Activated B cell treated with CpG ODN at 0.5 μM for 24 hours (primary cell): Measurements from ENCODE around the gene P4HA1. TPM values are rescaled to one million over a fixed set of nuclear protein-coding genes. Genes with fewer than 3 reads are reported as not detected.
"Not testable (repeated sequence)": the region's sequence is repeated elsewhere in the genome, so short reads cannot be mapped to it uniquely, and the experiment has no call there.

Experiments
- ATAC-seq: fragments of 200-7000 bp; cut with Tn5 transposase; one replicate; pipeline ENCODE4 v1.10.0; 2021; ENCODE audit warnings: low read depth, mild to moderate bottlenecking, moderate library complexity
- CTCF ChIA-PET: fragments of 350-600 bp; sonication (Branson Sonifier 250); formaldehyde crosslinking; loops from one replicate; lab custom pipeline; 2021; ENCODE audit warnings: antibody characterized with exemption; lab: Charles Lee
- POLR2A ChIA-PET: fragments of 350-600 bp; sonication (Branson Sonifier 250); formaldehyde crosslinking; loops from one replicate; lab custom pipeline; 2021; ENCODE audit warnings: antibody characterized with exemption; lab: Charles Lee
- DNase-seq: peaks from one replicate; pipeline ENCODE4 v3.0.0; 2022
- H3K27ac Mint-ChIP-seq: one replicate; pipeline ENCODE4 v1.8.0; 2020; ENCODE audit warnings: mixed read lengths
- H3K27me3 Mint-ChIP-seq: one replicate; pipeline ENCODE4 v1.8.0; 2021; ENCODE audit warnings: mixed read lengths
- H3K36me3 Mint-ChIP-seq: one replicate; pipeline ENCODE4 v1.8.0; 2021; ENCODE audit warnings: low read depth, mixed read lengths
- H3K4me1 Mint-ChIP-seq: one replicate; pipeline ENCODE4 v1.8.0; 2021; ENCODE audit warnings: mixed read lengths
- H3K4me3 Mint-ChIP-seq: one replicate; pipeline ENCODE4 v1.8.0; 2020; ENCODE audit warnings: mild to moderate bottlenecking, mixed read lengths
- H3K9me3 Mint-ChIP-seq: one replicate; pipeline ENCODE4 v1.8.0; 2020; ENCODE audit warnings: mixed read lengths
- intact Hi-C: fragments of 100-400 bp; cut with micrococcal nuclease; formaldehyde crosslinking; loops from one replicate; pipeline ENCODE4 v1.15.1; 2024
- total RNA-seq: library from RNA; stranded (reverse); gene quantifications from 2 replicates; pipeline ENCODE4 v1.2.3, GENCODE V29; 2022
- TF ChIP-seq, protein P1 (sequence below): fragments of 200-600 bp; IDR thresholded peaks from one replicate; pipeline ENCODE4 v1.8.0; 2022; ENCODE audit warnings: antibody characterized with exemption, mild to moderate bottlenecking

Gene P4HA1
- total RNA-seq, 1 donor from 2014 or later: 19.8 TPM

DNA sequence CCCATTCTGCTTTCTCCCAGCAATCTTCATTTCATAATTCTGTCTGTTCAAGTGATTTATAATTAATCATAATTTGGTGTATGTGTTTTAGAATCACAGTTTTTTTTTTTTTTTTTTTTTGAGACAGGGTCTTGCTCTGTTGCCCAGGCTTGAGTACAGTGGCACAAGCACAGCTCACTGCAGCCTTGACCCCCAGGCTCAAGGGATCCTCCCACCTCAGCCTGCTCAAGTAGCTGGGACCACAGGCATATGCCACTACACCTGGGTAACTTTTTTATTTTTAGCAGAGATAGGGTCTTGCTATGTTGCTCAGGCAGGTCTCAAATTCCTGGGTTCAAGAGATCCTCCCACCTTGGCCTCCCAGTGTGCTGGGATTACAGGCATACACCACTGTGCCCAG, 92.8 kb downstream of the P4HA1 start:
- CTCF ChIA-PET: no interaction called here

GRCh38 chr10:73000973-73001372, 95.7 kb downstream of the P4HA1 start:
- POLR2A ChIA-PET: interaction anchor here (0.7 kb wide), 1 partner anchor 44 kb away, joined by 3 read pairs; no protein-coding TSS in a partner anchor
- no peaks in the 10 kb centered on the region for H3K4me1 Mint-ChIP-seq
- intact Hi-C loops: no loop called here
- peaks cover 4% of the 10 kb centered on the region for H3K9me3 Mint-ChIP-seq
- H3K27ac Mint-ChIP-seq: no peak overlapping the region
- DNase-seq: no peak
- H3K4me3 Mint-ChIP-seq: no peak overlapping the region
- TF ChIP-seq, protein P1, sequence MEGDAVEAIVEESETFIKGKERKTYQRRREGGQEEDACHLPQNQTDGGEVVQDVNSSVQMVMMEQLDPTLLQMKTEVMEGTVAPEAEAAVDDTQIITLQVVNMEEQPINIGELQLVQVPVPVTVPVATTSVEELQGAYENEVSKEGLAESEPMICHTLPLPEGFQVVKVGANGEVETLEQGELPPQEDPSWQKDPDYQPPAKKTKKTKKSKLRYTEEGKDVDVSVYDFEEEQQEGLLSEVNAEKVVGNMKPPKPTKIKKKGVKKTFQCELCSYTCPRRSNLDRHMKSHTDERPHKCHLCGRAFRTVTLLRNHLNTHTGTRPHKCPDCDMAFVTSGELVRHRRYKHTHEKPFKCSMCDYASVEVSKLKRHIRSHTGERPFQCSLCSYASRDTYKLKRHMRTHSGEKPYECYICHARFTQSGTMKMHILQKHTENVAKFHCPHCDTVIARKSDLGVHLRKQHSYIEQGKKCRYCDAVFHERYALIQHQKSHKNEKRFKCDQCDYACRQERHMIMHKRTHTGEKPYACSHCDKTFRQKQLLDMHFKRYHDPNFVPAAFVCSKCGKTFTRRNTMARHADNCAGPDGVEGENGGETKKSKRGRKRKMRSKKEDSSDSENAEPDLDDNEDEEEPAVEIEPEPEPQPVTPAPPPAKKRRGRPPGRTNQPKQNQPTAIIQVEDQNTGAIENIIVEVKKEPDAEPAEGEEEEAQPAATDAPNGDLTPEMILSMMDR: no peak
- H3K27me3 Mint-ChIP-seq: no peaks in the 10 kb centered on the region
- CTCF ChIA-PET: no interaction called here
- peaks cover 27% of the 10 kb centered on the region for H3K36me3 Mint-ChIP-seq
- no peak for ATAC-seq

More for the DNA sequence above, 92.8 kb downstream of the P4HA1 start:
- Mint-ChIP-seq H3K27me3 (no peaks in the 10 kb centered on the region), H3K27ac (no peak overlapping the region), H3K9me3 (no peaks in the 10 kb centered on the region), H3K36me3 (peaks cover 49% of the 10 kb centered on the region), H3K4me3 (no peak overlapping the region), H3K4me1 (no peaks in the 10 kb centered on the region)
- intact Hi-C loops: no loop called here
- ATAC-seq: no peak
- no peak for DNase-seq
- POLR2A ChIA-PET: no interaction called here
- TF ChIP-seq, protein P1: no peak

- no peak for ATAC-seq
- no peaks in the 10 kb centered on the region for H3K27me3 Mint-ChIP-seq
- TF ChIP-seq, protein P1: no peak
- H3K4me3 Mint-ChIP-seq: no peak overlapping the region
- intact Hi-C loops: no loop called here
- H3K9me3 Mint-ChIP-seq: peaks cover 6% of the 10 kb centered on the region
- DNase-seq: no peak
- H3K27ac Mint-ChIP-seq: no peak overlapping the region
- POLR2A ChIA-PET: interaction anchor here (0.6 kb wide), 1 partner anchor 175 kb away, joined by 7 read pairs; no protein-coding TSS in a partner anchor
- H3K36me3 Mint-ChIP-seq: peaks cover 27% of the 10 kb centered on the region
- no peaks in the 10 kb centered on the region for H3K4me1 Mint-ChIP-seq
- CTCF ChIA-PET: no interaction called here
Observed at GRCh38 chr10:72997099-72997498, 99.6 kb downstream of the P4HA1 start.

GRCh38 chr10:72995459-72995858, 101.2 kb downstream of the P4HA1 start:
- H3K4me1 Mint-ChIP-seq, intact Hi-C loops: not testable (repeated sequence)

GRCh38 chr10:72989771-72990170, 106.9 kb downstream of the P4HA1 start:
- H3K9me3 Mint-ChIP-seq, ATAC-seq, CTCF ChIA-PET, H3K27ac Mint-ChIP-seq, POLR2A ChIA-PET, intact Hi-C loops, H3K27me3 Mint-ChIP-seq, DNase-seq, H3K4me3 Mint-ChIP-seq, H3K4me1 Mint-ChIP-seq: not testable (repeated sequence)
- peaks cover 31% of the 10 kb centered on the region for H3K36me3 Mint-ChIP-seq

More at GRCh38 chr10:72995459-72995858, 101.2 kb downstream of the P4HA1 start:
- H3K4me3 Mint-ChIP-seq, ATAC-seq, POLR2A ChIA-PET, H3K27me3 Mint-ChIP-seq, H3K27ac Mint-ChIP-seq, CTCF ChIA-PET, DNase-seq, H3K9me3 Mint-ChIP-seq: not testable (repeated sequence)
- H3K36me3 Mint-ChIP-seq: peaks cover 35% of the 10 kb centered on the region

- H3K36me3 Mint-ChIP-seq, ATAC-seq, H3K4me1 Mint-ChIP-seq, H3K27me3 Mint-ChIP-seq, POLR2A ChIA-PET, CTCF ChIA-PET, H3K27ac Mint-ChIP-seq, H3K4me3 Mint-ChIP-seq, DNase-seq, intact Hi-C loops: not testable (repeated sequence)
- peaks cover 16% of the 10 kb centered on the region for H3K9me3 Mint-ChIP-seq
Observed at GRCh38 chr10:72984618-72985017, 112.0 kb downstream of the P4HA1 start.
